GM18517 (cell line): ENCODE results near the gene CTNNA2.

ENCODE experiments used
- ATAC-seq: cut with Tn5 transposase; IDR thresholded peaks from one replicate; pipeline ENCODE4 v1.9.1; 2021; ENCODE audit warnings: mild to moderate bottlenecking, moderate library complexity; ENCODE audit not compliant: unreplicated experiment

The CTNNA2 gene

DNA sequence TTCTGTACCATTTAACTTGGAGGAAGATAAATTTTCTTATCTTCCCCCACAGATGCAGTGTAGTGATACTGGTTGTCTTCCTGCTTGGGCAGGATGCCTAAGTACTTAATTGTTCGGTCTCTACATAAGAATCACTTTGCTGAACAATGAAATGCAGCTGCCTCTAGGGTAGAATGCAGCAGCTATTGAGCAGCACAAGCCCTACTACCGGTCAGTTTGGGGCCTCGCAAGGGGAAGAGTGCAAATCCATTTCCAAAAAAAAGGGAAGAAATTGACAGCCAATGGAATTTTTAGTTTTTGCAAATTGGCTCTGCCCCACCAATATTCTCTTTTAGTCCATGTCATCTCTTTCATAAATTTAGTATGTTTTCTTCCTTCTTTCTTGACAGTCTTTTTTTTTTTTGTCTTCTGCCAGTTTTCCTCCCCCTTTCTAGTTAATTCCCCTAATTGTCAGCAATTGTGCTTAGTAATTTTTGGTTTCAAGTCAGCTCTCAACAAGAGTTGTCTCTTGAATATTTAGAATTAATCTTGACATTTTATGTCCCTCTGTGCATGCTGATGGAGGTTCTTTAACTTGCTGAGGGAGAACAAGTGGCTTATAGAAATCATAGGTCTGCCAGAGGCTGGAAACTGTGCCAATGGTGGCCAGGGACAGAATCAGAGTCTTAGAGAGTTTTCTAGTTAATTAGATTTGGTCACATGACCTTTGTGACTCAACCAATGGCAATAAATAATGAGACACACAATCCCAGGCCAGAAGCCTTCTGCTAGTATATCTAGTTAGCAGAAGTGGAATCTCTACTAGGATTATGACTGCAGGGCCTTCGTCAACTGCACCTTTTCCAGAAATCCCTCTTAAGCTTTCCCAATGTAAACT is 270.0 kb downstream of the CTNNA2 start:
- ATAC-seq, result no peak

DNA sequence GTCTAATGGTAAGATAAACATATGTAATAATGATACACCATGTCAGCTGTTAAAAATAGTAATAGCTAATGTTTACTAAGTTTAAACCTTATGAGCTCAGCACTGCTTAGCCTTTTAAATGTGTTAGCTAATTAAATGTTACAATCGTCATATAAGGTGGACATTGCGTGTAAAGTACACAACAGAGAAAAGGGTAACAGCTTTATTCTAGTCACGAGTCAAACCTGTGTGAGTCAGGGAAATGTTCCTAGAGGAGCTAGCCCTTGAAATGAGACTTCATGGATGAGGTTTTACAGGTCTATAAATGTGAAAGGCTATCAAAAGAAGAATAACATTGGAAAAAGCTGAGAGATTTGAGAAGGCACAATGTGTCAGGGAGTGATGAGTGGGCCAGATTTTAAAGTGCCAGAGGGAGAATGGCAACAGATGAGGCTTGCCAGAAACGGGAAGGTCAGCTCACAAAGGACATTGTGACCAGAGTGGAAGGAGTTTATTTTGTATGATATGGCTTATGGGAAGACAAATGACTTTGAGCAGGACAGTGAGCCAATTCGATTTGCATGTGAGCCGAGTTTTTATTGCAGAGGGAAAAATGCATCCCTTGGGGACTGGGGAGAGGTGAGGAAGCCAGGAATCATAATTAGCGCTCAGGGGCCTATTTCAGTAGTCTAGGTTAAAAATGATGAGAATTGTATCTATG is 276.3 kb downstream of the CTNNA2 start:
- no peak for ATAC-seq

DNA sequence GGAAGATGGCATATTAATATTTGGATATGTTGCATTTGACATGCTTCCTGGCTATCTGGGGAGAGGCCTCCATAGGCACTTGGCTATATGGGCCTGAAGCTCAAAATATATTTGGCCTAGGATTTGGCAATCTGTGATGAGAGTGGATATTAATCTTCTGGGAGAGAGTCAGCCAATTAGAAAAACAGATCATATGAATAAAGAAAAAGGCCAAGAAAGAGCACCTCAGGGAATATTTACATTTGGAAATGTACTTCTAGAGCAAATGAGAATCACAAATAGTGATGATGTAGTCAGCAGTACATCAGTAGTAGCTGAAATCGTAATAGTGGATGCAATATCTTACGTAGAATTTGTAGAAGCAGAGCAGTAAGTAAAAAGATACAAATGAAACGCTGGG is 277.0 kb downstream of the CTNNA2 start:
- no peak for ATAC-seq

DNA sequence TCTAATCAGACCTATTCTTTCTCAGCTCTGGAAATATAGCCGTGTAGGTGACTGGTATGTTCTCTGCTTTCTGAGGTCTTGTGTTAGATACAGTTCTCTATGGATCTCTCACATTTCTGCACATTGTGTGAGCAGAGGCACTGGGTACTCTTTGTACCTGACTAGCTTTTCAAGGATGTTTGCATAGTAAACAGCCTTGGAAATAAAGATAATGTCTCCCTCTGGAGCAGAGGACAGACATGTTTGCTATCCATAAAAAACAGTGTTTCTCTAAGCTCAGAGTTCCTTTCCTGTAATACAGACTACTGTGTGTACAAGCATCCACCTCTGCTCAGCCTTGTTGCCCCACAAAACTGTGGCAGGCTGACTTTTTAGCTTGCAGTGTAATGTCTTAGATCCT is 279.2 kb downstream of the CTNNA2 start:
- ATAC-seq, result no peak

DNA sequence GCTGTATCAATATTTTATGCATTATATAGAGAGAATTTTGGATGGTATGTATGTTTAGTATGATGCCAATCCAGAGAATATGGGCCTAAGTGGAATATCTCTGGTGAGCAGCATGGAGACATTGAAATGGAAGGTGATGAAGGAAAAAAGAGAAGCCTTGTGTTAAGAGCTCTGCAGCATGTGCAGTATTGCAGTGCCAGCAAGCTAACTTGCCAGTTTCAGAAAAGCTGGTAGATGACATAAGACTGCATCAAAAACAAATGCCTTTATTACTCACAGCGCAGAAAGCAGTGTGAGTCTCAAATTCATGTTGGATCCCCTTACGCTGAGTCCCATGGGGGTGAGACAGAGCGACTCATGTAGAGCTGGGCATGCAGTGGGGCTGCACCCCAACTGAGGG is 280.2 kb downstream of the CTNNA2 start:
- ATAC-seq, result no peak

DNA sequence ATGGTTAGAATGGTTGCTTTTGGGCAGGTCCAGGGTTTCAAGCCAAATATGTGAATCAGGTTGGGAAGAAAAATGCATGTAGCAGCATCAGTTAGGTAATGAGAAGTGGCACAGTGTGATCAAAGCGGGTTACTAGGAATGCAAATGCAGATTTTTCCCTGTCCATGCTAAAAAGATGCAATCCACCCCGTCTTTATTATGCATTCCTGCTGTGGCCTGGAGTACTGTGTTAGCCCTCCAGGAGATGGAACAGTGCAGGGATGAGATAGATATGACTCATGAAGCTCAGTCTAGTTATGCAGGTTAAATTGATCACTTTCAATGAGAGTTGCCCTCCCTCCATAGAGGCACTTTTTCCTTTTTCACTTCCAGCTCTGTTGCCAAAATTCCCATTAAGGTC is 283.8 kb downstream of the CTNNA2 start:
- ATAC-seq, result no peak

DNA sequence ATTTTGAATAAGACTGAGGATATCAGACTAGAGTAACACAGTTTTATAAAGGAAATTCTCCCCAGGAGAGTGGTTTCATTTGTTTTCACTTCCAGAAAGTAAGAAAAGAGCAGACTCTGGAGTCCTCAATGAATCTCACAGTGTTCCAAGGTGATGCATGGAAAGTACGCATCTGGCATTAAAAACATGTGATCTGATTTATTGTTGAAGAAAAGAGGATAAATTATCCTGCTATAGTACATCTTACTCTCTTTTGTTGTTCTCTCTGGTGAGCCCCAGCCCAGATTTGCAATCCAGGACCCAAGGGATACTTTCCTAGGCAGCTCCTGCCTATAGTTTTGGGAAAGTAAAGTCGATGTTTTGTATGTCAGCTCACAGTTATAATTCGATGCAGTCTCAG is 285.9 kb downstream of the CTNNA2 start:
- no peak for ATAC-seq

DNA sequence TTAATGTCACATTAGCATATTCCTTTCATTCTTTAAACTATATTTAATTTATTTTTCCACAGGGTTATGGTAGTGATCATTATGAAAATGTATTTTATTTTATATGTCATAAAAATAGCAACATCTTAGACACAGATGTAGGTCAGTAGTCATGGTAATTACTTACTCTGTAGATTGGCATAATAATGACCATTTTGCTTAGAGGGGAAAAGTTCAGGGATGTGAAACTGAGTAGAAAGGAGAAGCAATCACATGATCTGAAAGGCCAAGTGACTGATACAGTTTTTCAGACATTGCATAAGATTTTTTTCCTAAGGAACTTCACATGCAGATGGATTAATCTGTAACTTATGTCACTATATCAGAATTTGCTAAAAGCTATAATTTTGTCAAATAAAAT is 286.9 kb downstream of the CTNNA2 start:
- no peak for ATAC-seq

DNA sequence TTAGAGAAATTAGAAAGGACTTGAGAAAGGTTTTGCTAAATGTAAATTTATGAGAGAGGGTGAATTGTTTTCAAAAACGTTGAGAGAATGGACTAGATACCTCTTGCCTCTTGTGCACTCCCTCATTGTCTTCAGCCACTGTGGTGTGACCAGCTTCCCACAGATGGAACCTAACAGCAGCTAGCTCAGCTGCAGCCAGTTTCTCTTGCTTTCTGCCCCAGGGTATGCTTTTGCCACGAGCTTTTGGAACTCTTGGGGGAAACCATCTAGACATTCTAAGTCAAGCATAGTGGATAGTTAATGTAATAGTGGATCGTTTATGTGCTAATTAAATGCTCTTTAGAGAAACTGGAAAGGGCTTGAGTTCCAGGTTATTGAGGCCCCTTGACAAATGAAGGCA is 288.2 kb downstream of the CTNNA2 start:
- no peak for ATAC-seq

DNA sequence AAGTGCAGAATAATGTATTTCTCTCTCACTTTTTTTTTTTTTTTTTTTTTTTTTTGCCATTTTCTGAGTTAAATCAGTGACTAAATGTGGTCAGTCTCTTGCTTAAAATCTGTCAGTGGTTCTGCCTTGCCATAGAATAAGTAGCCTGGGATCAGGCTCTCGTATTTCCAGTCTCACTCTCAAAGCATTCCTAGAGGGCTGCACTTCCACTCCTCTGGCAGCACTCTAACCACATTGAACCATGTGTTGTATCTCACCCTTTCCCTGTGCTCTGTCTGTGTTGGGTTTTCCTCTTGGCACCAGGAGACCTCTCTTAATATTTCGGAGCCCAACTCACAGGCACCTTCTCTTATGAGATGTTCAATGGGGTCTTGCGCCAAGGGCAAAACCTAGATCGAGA is 304.4 kb downstream of the CTNNA2 start:
- no peak for ATAC-seq

DNA sequence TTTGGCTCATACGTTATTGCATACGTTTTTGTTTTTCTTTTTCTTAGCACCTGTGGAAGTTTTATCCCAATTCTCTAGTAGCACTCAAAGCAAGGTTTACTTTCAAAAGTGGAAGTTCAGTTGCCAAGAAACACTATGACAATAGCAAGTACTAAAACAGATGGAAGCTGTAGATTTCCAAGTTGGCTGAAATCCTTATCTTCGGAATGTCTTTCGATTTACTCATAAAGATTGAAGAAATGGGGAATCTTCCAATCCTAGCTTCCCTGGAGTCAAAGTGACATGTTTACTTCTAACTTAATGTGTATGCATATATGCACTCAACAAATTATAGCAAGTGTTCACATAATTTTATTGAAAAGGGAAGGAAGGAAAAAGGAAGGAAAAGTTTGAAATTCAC is 307.4 kb downstream of the CTNNA2 start:
- no peak for ATAC-seq

DNA sequence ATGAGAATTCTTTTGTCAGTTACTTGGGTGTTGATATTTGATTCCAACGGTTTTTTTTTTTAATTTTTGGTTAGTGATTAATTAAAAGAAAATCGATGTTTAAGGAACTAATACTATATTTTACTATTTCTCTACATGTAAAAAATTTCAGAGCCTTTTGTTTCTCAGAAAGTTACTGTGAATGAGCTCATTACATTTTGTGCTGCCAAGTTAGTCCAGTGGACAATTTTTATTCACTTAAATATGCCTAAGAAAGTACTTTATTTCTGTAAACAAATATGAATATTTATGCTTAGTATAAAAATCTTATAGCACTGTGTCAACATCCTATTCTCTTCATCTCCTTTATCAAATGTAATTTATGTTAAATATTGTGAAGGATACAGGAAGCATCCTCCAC is 309.3 kb downstream of the CTNNA2 start:
- ATAC-seq, result no peak

DNA sequence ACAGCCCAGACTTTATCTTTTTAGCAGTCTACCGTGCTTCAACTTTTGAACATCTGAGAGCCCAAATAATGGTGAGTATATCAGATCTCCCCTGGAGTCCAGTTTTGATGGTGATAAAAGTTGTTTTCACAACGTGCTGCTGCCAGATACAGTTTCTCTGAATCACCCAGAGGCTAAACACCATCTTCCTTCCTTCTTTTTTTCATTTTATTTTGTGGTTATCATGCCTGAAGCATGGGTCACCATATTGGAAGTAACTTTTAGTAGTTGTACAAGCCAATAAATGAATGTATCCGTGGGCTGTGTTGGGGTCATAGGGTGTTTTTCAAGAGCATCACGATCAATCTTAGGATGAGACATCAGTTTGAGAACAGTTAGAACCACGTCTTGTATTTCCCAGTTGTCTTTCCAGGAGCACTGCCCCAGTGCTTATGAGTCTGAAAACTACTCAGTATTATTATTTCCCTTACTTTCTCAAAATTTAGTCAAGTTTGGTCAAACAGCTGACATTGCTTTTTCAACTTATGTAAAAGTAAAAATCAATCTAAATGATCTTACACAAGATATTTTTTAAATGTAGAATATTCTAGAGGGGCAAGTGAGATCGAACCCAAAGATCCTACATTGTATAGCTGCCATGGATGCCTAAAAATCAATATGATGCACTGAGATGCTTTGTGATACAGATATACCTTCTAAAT is 311.4 kb downstream of the CTNNA2 start:
- no peak for ATAC-seq

DNA sequence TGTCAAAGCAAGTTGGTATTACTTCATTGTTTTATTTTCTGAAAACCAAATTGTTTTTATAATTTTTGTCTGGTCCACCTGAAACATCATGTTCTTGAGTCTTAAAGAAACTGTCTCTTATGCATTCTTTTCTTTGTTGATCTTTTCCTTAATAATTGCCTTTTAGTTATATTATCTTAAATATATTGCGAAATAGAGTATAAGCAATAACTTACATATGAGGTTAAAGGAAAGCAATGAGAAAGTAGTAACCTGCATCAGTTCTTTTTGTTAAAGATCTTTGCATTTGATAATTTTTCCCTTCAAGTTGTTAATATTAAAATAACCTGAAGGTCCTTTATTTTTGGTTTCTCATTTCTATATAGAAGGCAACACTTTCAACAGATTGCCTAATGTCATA is 315.0 kb downstream of the CTNNA2 start:
- no peak for ATAC-seq

DNA sequence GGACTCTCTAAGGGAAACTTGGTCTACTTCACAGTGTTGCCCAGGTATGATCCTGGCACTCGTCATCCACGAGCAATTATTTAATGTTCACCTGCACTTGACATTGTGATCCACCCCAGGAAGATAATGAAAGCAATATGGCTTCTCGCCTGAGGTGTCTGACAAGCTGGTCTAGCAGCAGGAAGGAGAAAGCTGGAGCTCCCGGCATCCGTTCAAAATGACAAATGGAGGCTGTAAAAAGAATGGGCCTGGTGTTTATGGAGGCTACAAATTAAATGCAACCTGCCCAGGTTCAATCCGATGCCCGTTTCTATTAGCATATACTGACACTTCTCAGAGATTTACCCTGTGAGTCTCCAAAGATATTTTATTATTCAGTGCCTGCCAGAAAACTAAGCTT is 317.6 kb downstream of the CTNNA2 start:
- no peak for ATAC-seq

DNA sequence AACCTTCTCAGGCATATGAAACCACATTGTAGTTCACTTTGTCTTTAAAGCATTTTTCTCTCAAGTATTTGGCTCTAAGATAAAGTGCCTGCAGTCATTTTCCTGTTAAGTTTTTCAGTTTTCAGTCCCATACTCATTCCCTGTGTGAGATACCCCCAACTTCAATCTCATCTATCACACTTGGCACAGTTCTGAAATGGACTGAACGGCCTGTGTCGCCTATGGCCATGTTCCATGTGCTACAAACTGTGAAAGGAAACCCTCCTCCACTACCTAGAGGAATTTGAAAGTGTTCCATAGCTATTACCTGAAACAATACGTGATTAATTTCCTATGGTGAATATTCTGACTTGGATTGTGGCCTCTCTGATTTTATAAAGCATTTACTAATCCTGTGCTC is 319.1 kb downstream of the CTNNA2 start:
- no peak for ATAC-seq

DNA sequence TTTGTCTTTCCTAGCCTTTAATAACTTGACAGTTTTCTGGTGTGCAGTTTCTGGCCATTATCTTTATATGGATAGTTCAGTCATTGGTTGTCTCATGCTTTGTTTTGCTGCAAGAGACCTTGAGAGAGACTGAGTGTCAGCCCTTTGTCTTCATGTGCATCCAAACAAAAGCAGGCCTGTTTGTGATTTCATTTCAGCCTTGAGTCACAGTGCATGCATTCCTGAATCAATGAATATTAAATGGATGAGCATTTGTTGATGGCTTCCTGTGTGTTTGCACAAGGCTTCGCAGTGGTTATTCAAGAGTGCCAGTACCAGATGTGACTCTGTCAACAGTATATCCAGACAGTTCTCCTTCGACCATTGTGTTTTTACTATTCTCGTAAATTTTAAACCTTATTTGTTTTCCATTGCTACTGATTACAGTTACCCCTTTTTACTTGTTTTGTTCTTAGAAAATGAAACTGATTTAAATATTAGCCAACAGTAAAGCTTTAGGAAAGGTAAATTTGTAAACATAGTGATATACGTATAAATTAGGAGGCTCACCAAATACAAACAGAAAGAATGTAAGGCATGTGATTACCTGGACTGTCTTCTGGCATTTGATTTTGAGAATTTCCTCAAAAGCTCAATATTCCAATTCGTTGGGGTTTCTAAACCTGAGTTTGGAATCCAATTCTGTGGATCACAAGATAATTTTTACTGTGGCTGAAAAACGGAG is 319.8 kb downstream of the CTNNA2 start:
- ATAC-seq, result no peak

DNA sequence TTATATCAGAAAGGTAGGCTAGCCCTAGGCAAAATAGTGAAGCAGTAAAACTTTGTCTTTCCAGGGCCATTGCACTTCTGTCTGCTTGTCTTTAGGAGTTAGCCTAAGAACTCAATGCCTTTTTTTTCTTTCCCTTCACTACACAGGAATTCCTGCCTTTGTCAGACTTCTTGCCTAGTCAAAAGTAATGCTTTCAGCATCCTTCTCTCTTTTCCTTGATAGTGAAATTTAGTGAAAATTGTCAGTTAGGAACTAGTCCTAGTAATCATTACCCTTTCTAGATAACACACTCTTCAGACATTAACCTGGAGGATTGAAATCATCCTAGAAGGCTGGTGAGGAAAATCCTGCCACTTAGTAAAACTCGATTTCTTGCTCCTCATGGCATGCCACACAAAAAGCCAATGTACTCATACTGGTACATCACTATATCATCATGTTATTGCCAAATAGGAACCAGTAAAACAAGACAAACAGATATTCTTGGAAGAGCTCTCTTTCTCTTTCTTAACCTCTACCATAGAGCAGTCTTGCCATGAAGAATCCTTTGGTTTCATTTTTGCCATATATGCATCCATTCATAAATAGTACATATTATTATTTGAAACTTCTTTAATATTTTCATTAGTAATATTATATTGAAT is 320.5 kb downstream of the CTNNA2 start:
- ATAC-seq, result no peak

DNA sequence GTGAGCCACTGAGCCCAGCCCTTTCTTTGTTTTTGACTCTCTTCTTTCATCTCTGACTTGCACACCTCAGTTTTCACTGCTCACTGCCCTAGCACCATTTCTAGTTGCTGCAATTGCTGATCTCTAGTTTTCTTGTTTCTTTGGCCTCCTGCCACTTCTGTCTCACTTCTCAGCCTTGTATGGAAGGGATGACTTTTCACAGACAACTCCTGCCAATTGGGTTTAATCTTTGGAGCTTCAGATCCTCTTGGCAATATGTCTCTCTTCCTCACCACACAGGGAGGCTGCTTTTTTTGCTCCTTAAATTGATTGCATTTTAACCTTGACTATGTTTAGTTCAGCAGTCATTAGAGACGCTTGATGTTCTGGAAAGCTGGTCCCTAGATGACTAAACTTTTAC is 323.1 kb downstream of the CTNNA2 start:
- ATAC-seq, result no peak

DNA sequence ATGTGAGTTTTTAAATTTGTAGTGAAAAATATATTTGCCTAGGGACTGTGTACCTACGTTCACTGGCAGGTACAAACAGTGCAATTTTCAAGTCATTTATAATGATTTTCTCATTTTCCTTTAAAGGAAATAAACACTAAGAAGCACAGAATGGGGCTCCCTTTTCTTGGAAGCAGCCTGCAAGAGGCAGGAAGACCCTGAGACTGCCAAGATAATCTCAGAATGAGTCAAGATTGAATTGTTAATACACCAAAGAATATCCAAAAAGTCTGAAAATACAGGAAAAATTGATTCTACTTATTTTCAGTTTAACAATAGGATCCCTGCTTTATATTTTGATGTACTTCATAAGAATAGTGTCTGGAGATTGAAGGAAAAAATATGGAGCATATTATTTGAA is 331.2 kb downstream of the CTNNA2 start:
- no peak for ATAC-seq

DNA sequence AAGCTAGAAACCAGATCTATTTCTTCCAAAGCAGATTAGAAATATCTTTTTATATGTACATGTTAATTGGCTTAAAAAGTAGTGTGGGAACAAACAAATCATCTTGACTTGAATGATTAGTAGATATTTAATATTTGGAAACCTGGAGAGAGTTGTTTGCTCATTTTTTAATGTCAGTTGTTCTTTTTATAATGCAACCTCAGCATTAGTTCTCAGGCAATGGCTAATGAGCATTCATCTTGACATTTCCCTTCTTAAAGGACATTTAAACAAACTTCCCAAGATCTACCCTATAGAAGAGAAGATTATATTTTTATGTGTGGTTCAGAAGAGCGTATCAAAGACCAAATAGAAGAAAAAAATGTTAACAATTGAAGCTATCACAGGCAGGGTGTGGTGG is 334.0 kb downstream of the CTNNA2 start:
- no peak for ATAC-seq
